GM23248 (cell line): ENCODE results near the gene RAMACL. TPM values are rescaled to one million over a fixed set of nuclear protein-coding genes. Genes with fewer than 3 reads are reported as not detected.
"Not testable (repeated sequence)": the region's sequence is repeated elsewhere in the genome, so short reads cannot be mapped to it uniquely, and the experiment has no call there.

Source experiments
- DNase-seq: peaks from one replicate; pipeline ENCODE4 v3.0.0-alpha.2; 2015
- H2AFZ ChIP-seq: fragments of 200-600 bp; sonication (generic); 2 replicates; pipeline ENCODE4 v1.6.1; 2016; ENCODE audit warnings: antibody characterized with exemption
- H3F3A ChIP-seq: fragments of 200-600 bp; sonication (generic); 2 replicates; pipeline ENCODE4 v1.6.1; 2016; ENCODE audit warnings: mild to moderate bottlenecking, antibody characterized with exemption, mixed run types; ENCODE audit not compliant: insufficient read depth
- H3K27ac ChIP-seq: fragments of 200-600 bp; sonication (generic); 2 replicates; pipeline ENCODE4 v1.5.1; 2016; ENCODE audit warnings: mild to moderate bottlenecking
- H3K27me3 ChIP-seq: fragments of 200-600 bp; sonication (generic); replicated peaks from 2 replicates; pipeline ENCODE4 v1.6.1; 2016; ENCODE audit warnings: mild to moderate bottlenecking; ENCODE audit not compliant: insufficient read depth
- H3K36me3 ChIP-seq: fragments of 200-600 bp; sonication (generic); 2 replicates; pipeline ENCODE4 v1.6.1; 2016; ENCODE audit warnings: low read depth, mild to moderate bottlenecking
- H3K4me1 ChIP-seq: fragments of 200-600 bp; sonication (generic); 2 replicates; pipeline ENCODE4 v1.6.1; 2016; ENCODE audit warnings: mild to moderate bottlenecking; ENCODE audit not compliant: insufficient read depth
- H3K4me2 ChIP-seq: fragments of 200-600 bp; sonication (generic); one replicate; pipeline ENCODE4 v1.6.1; 2016; ENCODE audit warnings: mild to moderate bottlenecking; ENCODE audit not compliant: unreplicated experiment
- H3K4me3 ChIP-seq: fragments of 200-600 bp; sonication (generic); 2 replicates; pipeline ENCODE4 v1.5.1; 2016; ENCODE audit warnings: mild to moderate bottlenecking
- H3K79me2 ChIP-seq: fragments of 200-600 bp; sonication (generic); 2 replicates; pipeline ENCODE4 v1.6.1; 2016; ENCODE audit warnings: mild to moderate bottlenecking; ENCODE audit not compliant: insufficient read depth
- H3K9ac ChIP-seq: fragments of 200-600 bp; sonication (generic); 2 replicates; pipeline ENCODE4 v1.6.1; 2016; ENCODE audit warnings: mild to moderate bottlenecking
- H3K9me2 ChIP-seq: fragments of 200-600 bp; sonication (generic); 2 replicates; pipeline ENCODE4 v1.6.1; 2016; ENCODE audit warnings: mixed run types, mild to moderate bottlenecking, moderate library complexity; ENCODE audit not compliant: insufficient read depth
- H3K9me3 ChIP-seq: fragments of 200-600 bp; sonication (generic); one replicate; pipeline ENCODE4 v1.6.1; 2017; ENCODE audit warnings: low read depth
- H4K20me1 ChIP-seq: fragments of 200-600 bp; sonication (generic); 2 replicates; pipeline ENCODE4 v1.6.0; 2016; ENCODE audit not compliant: insufficient read depth
- EZH2 ChIP-seq: fragments of 200-600 bp; sonication (generic); IDR thresholded peaks from 2 replicates; pipeline ENCODE4 v1.6.1; 2018; ENCODE audit warnings: antibody characterized with exemption, mild to moderate bottlenecking; ENCODE audit not compliant: insufficient read depth, poor library complexity, severe bottlenecking
- EZH2phosphoT487 ChIP-seq: fragments of 200-600 bp; sonication (generic); IDR thresholded peaks from 2 replicates; pipeline ENCODE4 v1.6.1; 2018; ENCODE audit warnings: antibody characterized with exemption, moderate library complexity, mild to moderate bottlenecking, low read depth; ENCODE audit not compliant: insufficient read depth
- WGBS, 2 experiments: methylation state at CpG; one replicate each; pipeline ENCODE4 v1.1.6; 2015 to 2017; ENCODE audit warnings: low lambda C conversion rate in 2 of 2, low coverage in 1 of 2; ENCODE audit errors: missing lambda C conversion rate in 2 of 2; 5-methylcytosine and 5-hydroxymethylcytosine counted together
- in situ Hi-C: fragments of 300-500 bp; cut with MboI; formaldehyde crosslinking; loops from 2 replicates; pipeline ENCODE4 v1.15.0; 2020
- polyA plus RNA-seq: library from polyadenylated mRNA; unstranded; fragments of >200 nt; fragmentation: Nextera tagmentation; extraction: Ambion mirVana; gene quantifications from 2 replicates; pipeline ENCODE4 v1.2.1, GENCODE V29; 2016
- total RNA-seq: library from RNA; depleted of rRNA; stranded (reverse); fragments of >200 nt; shearing (Covaris generic); gene quantifications from 2 replicates; pipeline ENCODE4 v1.2.3, GENCODE V29; 2014; rRNA removed

The RAMACL gene
- total RNA-seq (0.13 and 2.1 TPM in 2 replicates), polyA plus RNA-seq (0.31 and 0.33 TPM in 2 replicates)

GRCh38 chr6:166586424-166587156, at the start of gene RAMACL:
RAMACL (minus strand) TSS chr6:166586678; CDS start chr6:166586477, 201 bp downstream.
- peaks cover 9% of the 10 kb centered on the region for H3F3A ChIP-seq
- H3K9me2 ChIP-seq = no peaks in the 10 kb centered on the region
- no peak within 1 kb of the TSS for H3K4me3 ChIP-seq
- in situ Hi-C loops = no loop called here
- H2AFZ ChIP-seq = no peak within 1 kb of the TSS
- no peaks in the 10 kb centered on the region for H3K36me3 ChIP-seq
- no peaks in the 10 kb centered on the region for H4K20me1 ChIP-seq
- H3K27ac ChIP-seq = no peak within 1 kb of the TSS
- H3K4me1 ChIP-seq = peaks cover 32% of the 10 kb centered on the region
- no peak within 1 kb of the TSS for H3K4me2 ChIP-seq
- H3K9me3 ChIP-seq = no peaks in the 10 kb centered on the region
- TF ChIP-seq EZH2 = no peak
- TF ChIP-seq EZH2phosphoT487 = no peak
- no peak for DNase-seq
- 93 to 94% methylated on average over 9 of the region's 9 CpGs for WGBS, 2 experiments
- H3K79me2 ChIP-seq = peaks cover 77% of the 10 kb centered on the region
- H3K9ac ChIP-seq = no peak within 1 kb of the TSS
- H3K27me3 ChIP-seq = no peaks in the 10 kb centered on the region

- in situ Hi-C loops = no loop called here
- WGBS, 2 experiments = 89 to 93% methylated on average over 19 to 20 of the region's 20 CpGs
- Histone ChIP-seq H3K4me3 (no peak overlapping the region), H3K9ac (no peak overlapping the region), H3K27ac (no peak overlapping the region), H3K4me1 (peaks cover 9% of the 10 kb centered on the region), H3F3A (peaks cover 11% of the 10 kb centered on the region; the same call in 1 of the 2 replicates), H3K36me3 (no peaks in the 10 kb centered on the region), H3K79me2 (no peaks in the 10 kb centered on the region), H3K4me2 (no peak overlapping the region), H3K9me2 (no peaks in the 10 kb centered on the region), H4K20me1 (no peaks in the 10 kb centered on the region), H3K9me3 (no peaks in the 10 kb centered on the region), H3K27me3 (no peaks in the 10 kb centered on the region; the same call in 1 of the 2 replicates), H2AFZ (no peak overlapping the region)
- no peak for TF ChIP-seq EZH2phosphoT487
- TF ChIP-seq EZH2 = no peak
- no peak for DNase-seq
Observed at GRCh38 chr6:166635013-166635970, 48.8 kb upstream of the RAMACL start.

- H3K27me3 ChIP-seq, H3K27ac ChIP-seq, in situ Hi-C loops: not testable (repeated sequence)
Observed at GRCh38 chr6:166634581-166634980, 48.1 kb upstream of the RAMACL start.

DNA sequence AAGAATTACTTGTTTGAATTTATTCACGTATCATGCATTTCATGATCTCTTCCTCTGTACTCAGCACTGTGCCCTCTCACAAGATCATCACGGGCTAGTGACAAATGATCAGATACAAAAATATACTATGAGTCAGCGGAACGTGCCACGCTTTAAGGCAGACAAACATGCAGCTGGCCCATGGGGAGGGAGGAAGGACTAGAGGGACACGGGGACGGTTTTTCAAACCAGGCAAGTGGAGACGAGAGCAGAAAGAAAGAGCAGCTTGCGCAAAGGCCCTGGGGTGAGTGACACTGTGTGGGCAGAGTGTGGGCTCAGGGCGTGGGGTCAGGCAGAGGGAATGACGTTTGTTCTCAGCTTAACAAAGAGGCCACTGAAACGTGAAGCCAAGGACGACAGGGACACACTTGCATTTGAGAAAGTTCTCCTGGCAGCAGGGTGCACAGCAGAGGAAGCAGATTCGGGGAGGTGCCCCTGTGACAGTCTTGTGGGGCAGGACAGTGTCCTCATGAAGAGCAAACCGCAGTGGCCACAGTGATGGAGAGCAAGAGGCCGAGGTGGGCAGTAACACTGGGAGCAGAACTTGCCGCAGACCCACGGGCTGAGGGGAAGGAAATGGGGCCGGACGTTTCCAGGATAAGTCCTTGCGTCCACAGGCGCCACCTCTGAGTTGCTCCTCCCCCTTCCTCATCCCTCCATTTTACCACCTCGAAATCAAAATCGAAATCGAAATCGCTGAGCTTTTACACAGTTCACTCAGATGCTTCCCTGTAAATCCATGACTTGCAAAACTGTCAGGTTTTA, 47.5 kb upstream of the RAMACL start:
- Histone ChIP-seq H3K79me2 (no peaks in the 10 kb centered on the region), H3K9ac (no peak overlapping the region), H4K20me1 (no peaks in the 10 kb centered on the region), H3K27me3 (no peaks in the 10 kb centered on the region), H3K4me2 (no peak overlapping the region), H3K4me1 (peaks cover 20% of the 10 kb centered on the region), H2AFZ (no peak overlapping the region), H3K9me3 (no peaks in the 10 kb centered on the region), H3K4me3 (no peak overlapping the region), H3K36me3 (no peaks in the 10 kb centered on the region), H3K27ac (no peak overlapping the region), H3F3A (peaks cover 24% of the 10 kb centered on the region), H3K9me2 (no peaks in the 10 kb centered on the region)
- WGBS, 2 experiments = 79 to 83% methylated on average over 26 of the region's 26 CpGs
- TF ChIP-seq EZH2phosphoT487 = no peak
- no peak for TF ChIP-seq EZH2
- DNase-seq = peak; percentile 25
- in situ Hi-C loops = no loop called here

More at GRCh38 chr6:166634581-166634980, 48.1 kb upstream of the RAMACL start:
- H3K9ac ChIP-seq, H4K20me1 ChIP-seq, H3K9me3 ChIP-seq, DNase-seq, H3K79me2 ChIP-seq, H3K4me3 ChIP-seq, H3K9me2 ChIP-seq, H3K36me3 ChIP-seq, H2AFZ ChIP-seq, H3K4me2 ChIP-seq: not testable (repeated sequence)
- peaks cover 18% of the 10 kb centered on the region for H3F3A ChIP-seq
- WGBS, 2 experiments = 84 to 96% methylated on average over 4 of the region's 4 CpGs
- peaks cover 14% of the 10 kb centered on the region for H3K4me1 ChIP-seq
